Motor neuron (in vitro differentiated cells): ENCODE measurements around the gene PCDH9. TPM values are rescaled to one million over a fixed set of nuclear protein-coding genes. Genes with fewer than 3 reads are reported as not detected.

ENCODE experiments used
- ATAC-seq, 8 experiments: fragments of 200-7000 bp; cut with Tn5 transposase; replicated peaks in 6 of 8; 2 replicates each; pipeline ENCODE4 v1.8.0; 2021; ENCODE audit warnings: mild to moderate bottlenecking in 8 of 8, moderate library complexity in 8 of 8
- H3K27ac ChIP-seq, 2 donors: fragments of 250-450 bp; sonication (Bioruptor Pico); 2 replicates each; pipeline ENCODE4 v1.9.0; 2021; ENCODE audit warnings: antibody characterized with exemption in 2 of 2, mild to moderate bottlenecking in 2 of 2, moderate library complexity in 1 of 2
- H3K4me1 ChIP-seq, 2 donors: fragments of 250-450 bp; sonication (Bioruptor Pico); replicated peaks in 1 of 2; 2 replicates each; pipeline ENCODE4 v1.6.1; 2021; ENCODE audit warnings: antibody characterized with exemption in 2 of 2, mild to moderate bottlenecking in 2 of 2, moderate library complexity in 1 of 2
- H3K4me3 ChIP-seq, 5 donors: fragments of 250-450 bp; sonication (Bioruptor Pico); 2 replicates each; pipeline ENCODE4 v1.9.0; 2021; ENCODE audit warnings: antibody characterized with exemption in 5 of 5, mild to moderate bottlenecking in 5 of 5, moderate library complexity in 4 of 5
- whole genome bisulfite sequencing, 10 experiments: fragments of 450-650 bp; shearing (Covaris generic); methylation state at CpG; one replicate each; pipeline ENCODE4 v1.0.0; 2022; 5-methylcytosine and 5-hydroxymethylcytosine counted together
- in situ Hi-C, 9 experiments: fragments of 400-800 bp; cut with MboI; loops; one replicate each; pipeline ENCODE4 v1.15.0; 2021; ENCODE audit warnings: low sequenced_read_pairs in 9 of 9, low pct_unique_long_range_greater_than_20kb in 2 of 9; ENCODE audit not compliant: unreplicated experiment in 9 of 9
- total RNA-seq, 8 experiments: library from RNA; unstranded; fragments of 300-600 nt; gene quantifications; 2 replicates each; pipeline versions ENCODE4 v1.2.3 to v1.2.4, GENCODE V29; 2022

PCDH9 gene
- total RNA-seq, 8 experiments from 2014 or later: 0.51 to 201 (median 64.7) TPM

DNA sequence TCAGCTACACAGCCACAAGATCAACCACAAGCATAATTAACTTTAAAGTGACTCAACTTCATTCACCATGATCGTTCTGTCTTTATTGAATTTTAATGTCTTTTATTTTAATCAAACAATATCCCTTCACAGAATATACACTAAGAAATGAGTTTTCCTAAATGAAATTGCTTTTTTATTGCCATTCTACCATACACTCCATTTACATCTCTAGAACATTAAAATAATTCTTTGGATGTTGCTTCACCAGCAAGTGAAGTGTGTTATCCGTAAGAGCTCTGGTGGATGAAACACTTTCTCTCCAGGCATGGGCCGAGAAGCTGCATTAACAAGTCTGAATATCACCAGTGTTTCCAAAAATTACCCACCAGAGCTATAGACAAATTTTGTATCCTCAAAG is 789.2 kb downstream of the PCDH9 start:
- in situ Hi-C loops: no loop called here
- Histone ChIP-seq H3K27ac (no peak overlapping the region), H3K4me1 (no peaks in the 10 kb centered on the region), H3K4me3 (no peak overlapping the region)
- 0 to 94% (median 76%) methylated on average over 1 to 3 of the region's 3 CpGs for WGBS, 10 experiments
- ATAC-seq: peak in 2 of 8 experiments; percentile 16 to 83

DNA sequence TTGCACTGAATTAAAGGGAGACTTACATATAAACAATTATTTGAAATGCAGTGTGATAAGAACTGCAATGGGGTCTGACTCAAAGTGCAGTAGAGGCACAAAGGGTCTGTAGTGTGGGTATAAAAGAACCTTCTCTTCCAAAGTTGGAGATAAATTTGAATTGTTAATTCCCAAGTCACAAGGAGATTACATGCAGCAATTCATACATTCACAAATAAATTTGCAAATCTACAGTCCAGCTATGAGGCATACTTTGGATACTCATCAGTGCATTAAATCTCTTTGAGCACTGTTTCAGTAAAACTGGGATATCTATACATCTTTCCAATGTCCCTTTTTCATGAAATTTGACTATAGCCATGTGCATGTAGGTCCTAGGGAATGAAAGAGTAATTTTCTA is 799.4 kb downstream of the PCDH9 start:
- Histone ChIP-seq H3K27ac (no peak overlapping the region), H3K4me1 (peaks cover 3 to 6% of the 10 kb centered on the region in 2 donors), H3K4me3 (no peak overlapping the region)
- in situ Hi-C loops: no loop called here
- peak in 3 of 8 experiments; percentile 41 to 76 (median 73) for ATAC-seq

DNA sequence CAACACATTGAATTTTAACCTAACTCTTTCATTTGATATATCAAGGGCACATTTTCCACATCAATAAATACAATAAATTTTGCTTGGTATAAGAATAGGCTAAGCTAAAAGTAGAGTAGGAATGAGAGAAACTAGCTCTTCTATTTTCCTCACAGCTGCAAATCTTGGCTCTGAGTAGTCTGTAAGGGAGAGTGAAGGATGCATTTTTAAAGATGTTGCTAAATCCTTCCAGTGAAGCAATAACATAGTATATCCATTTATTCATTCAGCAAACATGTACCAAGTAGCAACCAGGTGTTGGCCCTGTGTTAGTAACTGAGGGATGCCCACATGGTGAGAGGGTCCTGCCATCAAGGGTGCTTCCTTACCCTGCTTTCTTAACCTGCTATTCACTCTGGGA is 799.9 kb downstream of the PCDH9 start:
- in situ Hi-C loops: no loop called here
- no peak overlapping the region for H3K27ac ChIP-seq
- ATAC-seq: peak in 3 of 8 experiments; percentile 60 to 95 (median 72)
- H3K4me1 ChIP-seq: peaks cover 3 to 6% of the 10 kb centered on the region in 2 donors
- no peak overlapping the region for H3K4me3 ChIP-seq

DNA sequence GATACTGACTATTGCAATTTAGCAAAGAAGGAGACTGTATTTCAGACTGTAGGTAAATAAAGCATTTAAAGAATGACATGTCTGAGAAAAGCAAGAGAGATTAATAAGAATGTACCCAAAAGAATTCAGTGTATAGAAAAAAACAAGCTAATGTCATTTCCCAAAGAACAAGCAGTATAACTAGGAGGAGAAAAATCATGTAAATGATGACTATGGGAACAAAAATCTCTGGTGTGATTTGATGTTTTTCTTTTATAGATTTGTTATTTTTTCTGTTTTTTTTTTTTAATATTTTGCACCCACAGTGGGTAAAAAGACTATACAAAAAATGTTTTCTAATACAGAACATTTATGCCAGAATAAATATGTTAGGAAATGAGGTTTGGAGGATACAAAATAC is 801.0 kb downstream of the PCDH9 start:
- H3K4me3 ChIP-seq: no peak overlapping the region
- H3K4me1 ChIP-seq: peaks cover 0 to 3% of the 10 kb centered on the region in 2 donors
- in situ Hi-C loops: no loop called here
- no peak for ATAC-seq
- H3K27ac ChIP-seq: no peak overlapping the region

DNA sequence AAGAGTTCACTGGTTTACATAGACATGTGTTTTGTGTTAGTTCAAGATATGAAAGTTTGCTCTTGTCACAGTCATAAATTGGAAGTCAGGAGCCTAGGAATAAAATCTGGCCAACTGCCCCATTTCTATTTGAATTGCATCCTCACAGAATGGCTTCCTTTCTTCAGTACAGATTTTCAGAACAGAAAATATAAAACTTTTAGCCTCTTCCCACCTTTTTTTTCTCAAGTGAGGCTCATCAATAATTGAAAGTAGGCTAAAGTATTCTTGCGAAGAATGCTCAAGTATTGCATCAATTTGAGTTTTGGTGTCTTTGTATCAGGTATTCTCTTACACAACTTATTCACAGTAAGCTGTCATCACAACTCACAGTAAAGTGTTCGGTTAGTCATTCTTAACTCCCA is 802.7 kb downstream of the PCDH9 start:
- in situ Hi-C loops: no loop called here
- H3K4me3 ChIP-seq: no peak overlapping the region
- WGBS, 10 experiments: 22 to 100% (median 92%) methylated on average over 1 to 2 of the region's 2 CpGs
- no peak overlapping the region for H3K27ac ChIP-seq
- H3K4me1 ChIP-seq: peaks cover 0 to 3% of the 10 kb centered on the region in 2 donors
- ATAC-seq: peak in 1 of 8 experiments; percentile 29

DNA sequence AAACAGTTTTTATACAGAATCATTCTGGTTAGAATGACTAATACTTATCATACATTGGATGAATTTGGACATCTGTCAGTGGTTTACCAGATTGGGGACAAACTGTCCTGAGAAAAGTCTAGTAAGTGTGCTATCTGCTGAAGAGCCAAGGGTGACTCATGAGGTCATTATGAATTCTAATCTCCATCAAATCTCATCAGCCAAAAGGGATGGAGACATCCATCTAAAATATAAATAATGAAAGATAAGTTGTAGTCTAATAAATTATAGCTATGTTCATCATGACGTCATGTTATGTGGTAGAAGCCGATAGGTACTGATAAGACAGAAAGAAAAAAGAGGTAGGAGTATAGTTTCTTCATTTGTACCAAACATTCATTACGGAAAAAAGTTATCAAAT is 804.4 kb downstream of the PCDH9 start:
- peaks cover 0 to 3% of the 10 kb centered on the region in 2 donors for H3K4me1 ChIP-seq
- no peak for ATAC-seq
- 15 to 93% (median 65%) methylated on average over 2 to 3 of the region's 3 CpGs; no CpG with 5 or more reads in 1 of the 10 experiments for WGBS, 10 experiments

DNA sequence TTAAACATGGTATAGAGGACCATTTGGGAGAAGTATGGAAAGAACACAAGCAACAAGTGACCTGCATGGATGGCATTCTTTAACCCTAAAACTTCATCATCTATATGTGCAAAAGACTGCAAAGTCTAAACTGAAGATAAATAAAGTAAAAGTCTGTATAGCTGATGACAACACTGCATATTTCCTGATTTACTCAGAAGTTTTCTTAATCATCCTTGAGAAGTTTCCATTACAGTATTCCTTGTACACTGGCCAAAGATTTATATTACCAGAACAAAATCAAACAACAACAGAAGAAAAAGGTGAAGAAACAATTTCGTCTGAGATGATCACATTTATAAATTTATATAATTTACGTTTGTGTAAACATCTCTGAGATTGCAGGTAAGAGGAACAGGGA is 805.7 kb downstream of the PCDH9 start:
- Histone ChIP-seq H3K4me1 (peaks cover 0 to under 1% of the 10 kb centered on the region in 2 donors), H3K27ac (no peak overlapping the region), H3K4me3 (no peak overlapping the region)
- no peak for ATAC-seq
- 8 to 100% (median 79%) methylated on average over 1 to 2 of the region's 2 CpGs for WGBS, 10 experiments
- in situ Hi-C loops: no loop called here

More for the DNA sequence above, 804.4 kb downstream of the PCDH9 start:
- Histone ChIP-seq H3K4me3 (no peak overlapping the region), H3K27ac (no peak overlapping the region)
- in situ Hi-C loops: no loop called here

DNA sequence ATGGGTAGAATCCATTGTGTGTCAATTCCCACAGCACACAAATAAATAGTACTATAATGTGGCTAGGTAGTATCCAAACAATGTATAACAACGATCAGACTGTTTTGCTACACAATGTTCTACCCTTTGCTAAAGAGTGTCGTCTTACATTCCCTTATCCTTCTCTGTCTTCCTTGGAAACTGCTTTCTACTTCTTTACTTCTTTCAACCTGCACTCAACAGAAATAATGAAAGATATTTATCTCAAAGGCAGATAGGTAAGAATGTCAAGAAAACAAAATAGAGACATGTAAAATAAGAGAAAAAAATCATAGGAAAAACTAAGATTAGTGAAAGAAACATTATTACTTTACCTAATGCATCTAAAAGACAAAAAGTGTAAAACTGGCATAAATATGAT is 814.7 kb downstream of the PCDH9 start:
- in situ Hi-C loops: no loop called here
- Histone ChIP-seq H3K4me3 (no peak overlapping the region), H3K27ac (no peak overlapping the region), H3K4me1 (no peaks in the 10 kb centered on the region)
- ATAC-seq: peak in 1 of 8 experiments; percentile 26
- WGBS, 10 experiments: 8 to 84% (median 61%) methylated on average over 2 of the region's 2 CpGs; no CpG with 5 or more reads in 1 of the 10 experiments

DNA sequence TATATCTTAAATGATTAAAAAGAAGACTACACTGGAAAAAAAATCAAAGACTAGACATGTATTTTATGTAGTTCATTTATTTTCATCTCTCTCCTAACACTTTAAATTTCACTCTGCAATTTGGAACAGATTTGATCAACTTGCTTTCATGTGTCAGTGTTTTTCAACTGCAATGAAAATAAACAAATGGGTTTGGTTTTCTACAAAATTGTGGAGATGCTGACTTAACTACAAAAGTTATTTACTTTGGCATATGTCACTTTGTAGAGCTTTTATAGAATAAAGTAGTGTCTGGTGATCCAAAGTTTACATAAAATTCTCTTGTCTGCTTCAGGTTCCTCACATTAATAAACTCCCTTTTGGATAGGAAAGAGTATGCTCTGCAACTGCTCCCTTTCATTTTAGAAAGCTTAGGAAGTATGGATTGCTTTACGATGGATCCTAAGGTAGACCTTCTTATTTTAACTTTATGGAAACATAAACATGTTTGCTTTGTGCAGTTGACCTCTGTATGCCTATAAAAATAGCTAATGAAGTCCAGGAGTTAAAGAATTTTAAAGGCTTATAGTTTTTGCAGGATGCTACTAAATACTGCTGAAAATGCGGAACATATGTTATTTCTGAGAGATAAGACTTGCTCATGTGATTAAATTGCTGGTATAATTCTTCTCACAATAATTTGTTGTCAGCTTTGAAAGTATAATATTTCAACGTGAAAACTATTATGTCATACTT is 815.9 kb downstream of the PCDH9 start:
- no peak overlapping the region for H3K27ac ChIP-seq
- no peak for ATAC-seq
- no peaks in the 10 kb centered on the region for H3K4me1 ChIP-seq
- H3K4me3 ChIP-seq: no peak overlapping the region
- WGBS, 10 experiments: 13 to 97% (median 79%) methylated on average over 1 to 3 of the region's 3 CpGs
- in situ Hi-C loops: no loop called here

DNA sequence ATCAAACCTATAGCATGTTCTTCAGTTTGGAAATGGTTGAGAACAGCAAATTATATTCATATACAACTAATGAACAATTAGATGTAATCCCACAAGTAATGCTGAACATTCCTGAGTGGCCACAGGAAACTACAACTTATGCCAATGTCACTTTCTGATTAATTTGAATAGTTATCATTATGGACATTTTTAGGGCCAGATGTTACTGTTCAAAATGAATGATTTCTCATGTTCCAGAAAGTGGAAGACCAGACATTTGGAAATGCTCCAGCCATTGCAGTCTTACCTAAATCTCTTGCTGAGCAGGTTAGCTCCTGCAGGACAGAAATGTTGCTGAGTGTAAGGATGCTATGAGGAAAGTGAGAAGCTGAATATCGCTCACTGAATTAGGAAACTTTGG is 819.8 kb downstream of the PCDH9 start:
- 29 to 100% (median 95%) methylated on average over 1 of the region's 1 CpG for WGBS, 10 experiments
- no peak overlapping the region for H3K27ac ChIP-seq
- no peak for ATAC-seq
- H3K4me3 ChIP-seq: no peak overlapping the region
- in situ Hi-C loops: no loop called here
- H3K4me1 ChIP-seq: peaks cover 13 to 15% of the 10 kb centered on the region in 2 donors

DNA sequence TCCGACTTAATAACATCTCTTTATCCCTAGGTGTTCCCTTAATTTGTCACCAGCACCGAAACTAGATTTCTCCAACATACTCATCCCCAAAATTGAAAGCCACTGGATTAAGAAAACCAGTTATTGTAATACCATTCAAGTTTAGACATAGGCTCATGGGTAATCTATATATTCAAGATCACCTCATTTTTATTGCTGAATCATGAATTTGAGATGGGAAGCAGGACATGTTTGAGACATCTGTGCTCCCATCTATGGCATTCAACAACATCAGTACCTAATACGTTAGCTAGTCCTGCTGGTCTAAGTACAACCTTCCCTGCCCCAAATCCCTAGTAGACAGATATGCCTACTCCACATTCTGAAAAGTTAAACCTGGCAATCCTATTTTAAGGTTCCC is 820.6 kb downstream of the PCDH9 start:
- Histone ChIP-seq H3K4me3 (no peak overlapping the region), H3K27ac (no peak overlapping the region), H3K4me1 (peaks cover 13 to 15% of the 10 kb centered on the region in 2 donors)
- WGBS, 10 experiments: 17 to 100% (median 83%) methylated on average over 1 to 3 of the region's 3 CpGs; no CpG with 5 or more reads in 1 of the 10 experiments
- no peak for ATAC-seq
- in situ Hi-C loops: no loop called here

DNA sequence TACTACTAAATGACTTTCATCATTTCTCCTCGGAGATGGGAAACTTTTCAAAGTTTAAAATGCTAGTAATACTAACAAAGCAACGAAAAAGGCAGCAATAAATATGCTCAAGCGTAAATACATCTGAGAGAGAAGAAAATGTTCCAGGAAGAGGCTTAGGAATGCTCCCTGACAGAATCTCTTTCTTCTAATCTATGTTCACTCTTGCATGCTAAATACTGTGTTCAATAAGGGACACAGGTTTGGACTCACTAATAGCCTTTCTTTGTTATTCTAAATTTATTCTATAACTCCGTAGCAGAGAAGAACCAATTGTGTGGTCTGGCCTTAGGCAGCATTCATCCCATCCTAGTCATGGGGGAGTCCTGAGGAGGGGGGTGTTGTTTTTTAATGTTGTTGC is 823.0 kb downstream of the PCDH9 start:
- in situ Hi-C loops: no loop called here
- Histone ChIP-seq H3K4me1 (peaks cover 13 to 15% of the 10 kb centered on the region in 2 donors), H3K27ac (peak overlapping the region in 1 of 2 donors; percentile 57), H3K4me3 (no peak overlapping the region)
- peak in 5 of 8 experiments; percentile 72 to 93 (median 87) for ATAC-seq
- WGBS, 10 experiments: 0 to 94% (median 17%) methylated on average over 1 to 4 of the region's 4 CpGs; no CpG with 5 or more reads in 1 of the 10 experiments

DNA sequence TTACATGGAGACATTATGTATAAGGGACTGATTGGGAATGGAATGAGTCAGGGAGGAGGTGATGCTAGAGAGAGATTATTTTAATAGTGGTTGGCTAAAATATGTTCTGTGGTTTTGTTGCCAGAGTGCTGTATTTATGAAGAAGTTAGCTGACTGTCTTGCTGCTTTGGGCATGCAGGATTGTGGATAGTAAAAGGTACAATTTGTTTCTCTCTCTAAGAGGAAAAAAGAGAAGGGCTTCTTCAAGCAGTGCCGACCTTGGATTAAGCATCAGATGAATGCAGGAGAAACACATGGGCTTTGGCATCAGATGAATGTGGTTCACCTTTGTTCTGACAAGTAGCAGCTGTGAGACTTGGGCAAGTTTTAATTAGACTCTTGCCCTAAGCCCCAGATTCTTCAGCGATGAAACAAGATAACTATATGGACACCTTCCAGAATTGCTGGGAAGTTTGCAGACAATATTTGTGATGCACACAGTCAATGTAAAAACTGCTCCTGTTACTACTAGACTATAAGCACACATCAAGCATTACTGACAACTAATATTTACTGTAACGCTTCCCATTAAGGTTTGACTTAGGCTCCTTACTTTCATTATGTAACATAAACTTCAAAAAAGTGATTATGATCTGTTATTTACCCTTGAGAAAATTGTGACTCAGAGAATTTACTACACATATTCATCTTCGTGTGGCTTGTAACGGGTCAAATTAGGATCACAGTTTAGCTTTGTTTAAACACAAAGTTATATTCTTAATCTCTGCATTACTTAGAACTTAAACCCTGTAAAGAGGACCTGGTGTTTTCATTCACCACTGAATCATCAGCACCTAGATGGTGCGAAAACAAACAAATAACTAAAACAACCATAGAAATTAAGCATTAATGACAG is 824.0 kb downstream of the PCDH9 start:
- ATAC-seq: peak in 3 of 8 experiments; percentile 57 to 83 (median 68)
- Histone ChIP-seq H3K4me1 (peaks cover 13 to 15% of the 10 kb centered on the region in 2 donors), H3K27ac (peak overlapping the region in 1 of 2 donors; percentile 57), H3K4me3 (no peak overlapping the region)
- in situ Hi-C loops: no loop called here
- WGBS, 10 experiments: 5 to 100% (median 77%) methylated on average over 1 to 6 of the region's 6 CpGs; no CpG with 5 or more reads in 1 of the 10 experiments
